Mesenchymal stem cell (in vitro differentiated cells and primary cell): ENCODE measurements around the gene KAT14. TPM values are rescaled to one million over a fixed set of nuclear protein-coding genes. Genes with fewer than 3 reads are reported as not detected.
A peak's percentile ranks its signal among the peaks of the same experiment; 100 is the strongest.
"Not testable (repeated sequence)": the region's sequence is repeated elsewhere in the genome, so short reads cannot be mapped to it uniquely, and the experiment has no call there.

Experiments
- DNase-seq: peaks from one replicate; pipeline ENCODE4 v3.0.0-alpha.2; 2013
- H2AFZ ChIP-seq: one replicate; pipeline ENCODE4 v1.6.1; 2013; ENCODE audit warnings: low read depth, mild to moderate bottlenecking, control low read depth, inconsistent platforms, low read length, moderate library complexity
- H2AK5ac ChIP-seq: 2 replicates; pipeline ENCODE4 v1.6.1; 2013; ENCODE audit warnings: low read length, moderate library complexity, mild to moderate bottlenecking, inconsistent platforms; ENCODE audit not compliant: severe bottlenecking
- H2BK120ac ChIP-seq: one replicate; pipeline ENCODE4 v1.6.1; 2013; ENCODE audit warnings: low read depth, mild to moderate bottlenecking, inconsistent platforms, low read length, moderate library complexity
- H2BK12ac ChIP-seq, 2 experiments: one replicate each; pipeline ENCODE4 v1.6.1; 2013; ENCODE audit warnings: inconsistent platforms in 2 of 2, low read length in 2 of 2, mild to moderate bottlenecking in 2 of 2, moderate library complexity in 2 of 2, control low read depth in 1 of 2
- H2BK15ac ChIP-seq: one replicate; pipeline ENCODE4 v1.6.1; 2013; ENCODE audit warnings: mild to moderate bottlenecking, low read depth, inconsistent platforms; ENCODE audit not compliant: poor library complexity, severe bottlenecking
- H2BK5ac ChIP-seq: 2 replicates; pipeline ENCODE4 v1.6.1; 2013; ENCODE audit warnings: low read depth, mild to moderate bottlenecking, low read length, control low read depth, inconsistent platforms; ENCODE audit not compliant: poor library complexity, severe bottlenecking
- H3K14ac ChIP-seq, 2 experiments: one replicate each; pipeline ENCODE4 v1.6.1; 2013; ENCODE audit warnings: inconsistent platforms in 2 of 2, low read length in 2 of 2, control low read depth in 1 of 2, mild to moderate bottlenecking in 1 of 2, moderate library complexity in 1 of 2
- H3K18ac ChIP-seq, 2 experiments: one replicate each; pipeline ENCODE4 v1.6.1; 2013; ENCODE audit warnings: inconsistent platforms in 2 of 2, low read length in 2 of 2, control low read depth in 1 of 2, low read depth in 1 of 2, mild to moderate bottlenecking in 1 of 2
- H3K23ac ChIP-seq, 2 experiments: one replicate each; pipeline ENCODE4 v1.6.1; 2013; ENCODE audit warnings: inconsistent platforms in 2 of 2, low read length in 2 of 2, mild to moderate bottlenecking in 2 of 2, moderate library complexity in 2 of 2, control low read depth in 1 of 2
- H3K27ac ChIP-seq: 2 replicates; pipeline ENCODE4 v1.5.1; 2013; ENCODE audit warnings: mild to moderate bottlenecking, moderate library complexity, low read length, control low read depth, inconsistent platforms; ENCODE audit not compliant: poor library complexity, severe bottlenecking
- H3K27me3 ChIP-seq, 2 experiments: 2 replicates each; pipeline versions ENCODE4 v1.6.1 to v1.7.0; 2013; ENCODE audit warnings: low read length in 2 of 2, mild to moderate bottlenecking in 2 of 2, moderate library complexity in 2 of 2, control low read depth in 1 of 2, inconsistent platforms in 1 of 2; ENCODE audit not compliant: control insufficient read depth in 1 of 2, insufficient read depth in 1 of 2
- H3K36me3 ChIP-seq, 2 experiments: 2 replicates each; pipeline versions ENCODE4 v1.6.1 to v1.7.0; 2013; ENCODE audit warnings: low read length in 2 of 2, control low read depth in 1 of 2, inconsistent platforms in 1 of 2, low read depth in 1 of 2, mild to moderate bottlenecking in 1 of 2; ENCODE audit not compliant: insufficient read depth in 2 of 2, control insufficient read depth in 1 of 2
- H3K4ac ChIP-seq, 2 experiments: one replicate each; pipeline ENCODE4 v1.6.1; 2013; ENCODE audit warnings: inconsistent platforms in 2 of 2, low read length in 2 of 2, mild to moderate bottlenecking in 2 of 2, moderate library complexity in 2 of 2, control low read depth in 1 of 2, low read depth in 1 of 2
- H3K4me1 ChIP-seq: 2 replicates; pipeline ENCODE4 v1.6.1; 2013; ENCODE audit warnings: low read depth, low read length, control low read depth; ENCODE audit not compliant: control insufficient read depth, insufficient read depth
- H3K4me2 ChIP-seq: 2 replicates; pipeline ENCODE4 v1.6.1; 2013; ENCODE audit warnings: low read length, mild to moderate bottlenecking, inconsistent platforms; ENCODE audit not compliant: poor library complexity, severe bottlenecking
- H3K4me3 ChIP-seq, 2 experiments: 2 replicates each; pipeline versions ENCODE4 v1.5.1 to v1.7.0; 2013; ENCODE audit warnings: low read length in 2 of 2, mild to moderate bottlenecking in 2 of 2, control low read depth in 1 of 2, low read depth in 1 of 2; ENCODE audit not compliant: insufficient read depth in 1 of 2
- H3K79me1 ChIP-seq: replicated peaks from 2 replicates; pipeline ENCODE4 v1.6.1; 2013; ENCODE audit warnings: mild to moderate bottlenecking, control low read depth, low read length, inconsistent platforms; ENCODE audit not compliant: poor library complexity, severe bottlenecking
- H3K9ac ChIP-seq: 2 replicates; pipeline ENCODE4 v1.7.0; 2013; ENCODE audit warnings: mild to moderate bottlenecking, low read length, moderate library complexity
- H3K9me3 ChIP-seq: 2 replicates; pipeline ENCODE4 v1.7.0; 2013; ENCODE audit warnings: mild to moderate bottlenecking, low read length; ENCODE audit not compliant: control insufficient read depth
- H4K8ac ChIP-seq: one replicate; pipeline ENCODE4 v1.6.1; 2013; ENCODE audit warnings: inconsistent platforms, mild to moderate bottlenecking, low read length, moderate library complexity
- H4K91ac ChIP-seq: one replicate; pipeline ENCODE4 v1.6.1; 2013; ENCODE audit warnings: mild to moderate bottlenecking, low read length, inconsistent platforms
- WGBS: methylation state at CpG from one replicate; pipeline ENCODE4 v1.1.7; 2013; ENCODE audit warnings: mixed read lengths; 5-methylcytosine and 5-hydroxymethylcytosine counted together
- polyA plus RNA-seq, 2 experiments: library from polyadenylated mRNA; stranded (reverse); fragments of 200-250 nt; gene quantifications; one replicate each; pipeline ENCODE4 v1.2.3, GENCODE V29; 2013

Gene KAT14, protein sequence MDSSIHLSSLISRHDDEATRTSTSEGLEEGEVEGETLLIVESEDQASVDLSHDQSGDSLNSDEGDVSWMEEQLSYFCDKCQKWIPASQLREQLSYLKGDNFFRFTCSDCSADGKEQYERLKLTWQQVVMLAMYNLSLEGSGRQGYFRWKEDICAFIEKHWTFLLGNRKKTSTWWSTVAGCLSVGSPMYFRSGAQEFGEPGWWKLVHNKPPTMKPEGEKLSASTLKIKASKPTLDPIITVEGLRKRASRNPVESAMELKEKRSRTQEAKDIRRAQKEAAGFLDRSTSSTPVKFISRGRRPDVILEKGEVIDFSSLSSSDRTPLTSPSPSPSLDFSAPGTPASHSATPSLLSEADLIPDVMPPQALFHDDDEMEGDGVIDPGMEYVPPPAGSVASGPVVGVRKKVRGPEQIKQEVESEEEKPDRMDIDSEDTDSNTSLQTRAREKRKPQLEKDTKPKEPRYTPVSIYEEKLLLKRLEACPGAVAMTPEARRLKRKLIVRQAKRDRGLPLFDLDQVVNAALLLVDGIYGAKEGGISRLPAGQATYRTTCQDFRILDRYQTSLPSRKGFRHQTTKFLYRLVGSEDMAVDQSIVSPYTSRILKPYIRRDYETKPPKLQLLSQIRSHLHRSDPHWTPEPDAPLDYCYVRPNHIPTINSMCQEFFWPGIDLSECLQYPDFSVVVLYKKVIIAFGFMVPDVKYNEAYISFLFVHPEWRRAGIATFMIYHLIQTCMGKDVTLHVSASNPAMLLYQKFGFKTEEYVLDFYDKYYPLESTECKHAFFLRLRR
- polyA plus RNA-seq (2013, experiment 1 of 2), result 7.0 TPM
- polyA plus RNA-seq (2013, experiment 2 of 2), result 6.7 TPM

DNA sequence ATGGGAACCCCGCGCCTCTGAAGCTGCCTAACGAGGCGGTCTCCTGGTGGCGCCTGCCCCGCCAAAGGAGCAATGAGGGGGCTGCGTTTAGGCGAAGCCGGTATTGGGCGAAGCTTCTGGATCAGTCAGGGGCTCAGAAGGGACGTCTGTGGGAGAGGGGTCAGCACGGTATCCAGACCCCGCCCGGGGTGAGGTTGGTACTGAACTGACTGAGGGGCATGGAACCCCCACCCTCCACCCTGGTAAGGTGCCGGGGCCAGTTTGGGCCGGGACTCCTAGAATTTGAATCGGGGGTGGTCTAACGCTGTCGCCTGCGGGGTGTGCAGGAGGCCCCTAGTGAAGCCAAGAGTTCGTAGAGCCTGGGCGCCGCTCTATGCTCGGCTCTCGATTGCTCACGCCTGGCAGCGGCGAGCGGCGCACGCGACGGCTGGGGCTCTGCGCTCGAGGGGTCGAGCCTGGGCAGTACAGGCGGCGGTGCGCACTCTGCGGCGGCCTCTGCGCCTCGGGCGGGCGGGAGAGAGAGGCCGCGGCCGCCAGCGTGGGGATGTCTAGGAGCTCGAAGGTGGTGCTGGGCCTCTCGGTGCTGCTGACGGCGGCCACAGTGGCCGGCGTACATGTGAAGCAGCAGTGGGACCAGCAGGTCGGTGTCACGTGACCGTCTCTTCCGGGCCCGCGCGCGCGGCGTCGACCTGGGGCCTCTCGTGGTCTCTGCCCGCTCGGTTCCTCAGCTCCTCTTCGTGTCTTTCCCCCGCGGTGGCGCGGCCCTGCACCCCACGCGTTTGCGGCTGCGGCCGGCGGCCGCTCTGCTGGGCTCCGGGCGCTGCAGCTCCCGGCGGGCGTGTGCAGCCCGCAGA lies at the start of gene KAT14, which contains the start of gene PET117:
KAT14 (plus strand) TSS at position 452 of the 854 bp plus-strand sequence. CDS start 4,798 bp downstream, outside the sequence.
PET117 (plus strand) TSS at position 452 of the 854 bp plus-strand sequence; CDS start at position 545, 93 bp downstream.
- peak; percentile 95 for DNase-seq
- Histone ChIP-seq H2BK12ac (no peak within 1 kb of the TSS), H3K79me1 (peaks cover 7% of the 10 kb centered on the region), H3K36me3 (peaks cover 3 to 7% of the 10 kb centered on the region in 2 experiments), H2AFZ (peak within 1 kb of the TSS; percentile 99), H2BK5ac (peak within 1 kb of the TSS; percentile 83), H3K14ac (peak within 1 kb of the TSS in 1 of 2 experiments; percentile 76), H4K91ac (peak within 1 kb of the TSS; percentile 98), H2BK15ac (peak within 1 kb of the TSS; percentile 75), H2BK120ac (peak within 1 kb of the TSS; percentile 77), H3K27me3 (no peaks in the 10 kb centered on the region), H3K4me2 (peak within 1 kb of the TSS; percentile 84), H3K23ac (peak within 1 kb of the TSS in 1 of 2 experiments; percentile 72), H3K4me1 (peaks cover 2% of the 10 kb centered on the region), H3K27ac (peak within 1 kb of the TSS; percentile 83), H3K18ac (peak within 1 kb of the TSS; percentile 94 to 99), H3K9me3 (no peaks in the 10 kb centered on the region), H2AK5ac (no peak within 1 kb of the TSS), H3K4ac (peak within 1 kb of the TSS; percentile 79 to 93), H3K9ac (peak within 1 kb of the TSS; percentile 95), H3K4me3 (peak within 1 kb of the TSS; percentile 85 to 94), H4K8ac (peak within 1 kb of the TSS; percentile 86)
- under 1% methylated on average over 85 of the region's 87 CpGs for WGBS

DNA sequence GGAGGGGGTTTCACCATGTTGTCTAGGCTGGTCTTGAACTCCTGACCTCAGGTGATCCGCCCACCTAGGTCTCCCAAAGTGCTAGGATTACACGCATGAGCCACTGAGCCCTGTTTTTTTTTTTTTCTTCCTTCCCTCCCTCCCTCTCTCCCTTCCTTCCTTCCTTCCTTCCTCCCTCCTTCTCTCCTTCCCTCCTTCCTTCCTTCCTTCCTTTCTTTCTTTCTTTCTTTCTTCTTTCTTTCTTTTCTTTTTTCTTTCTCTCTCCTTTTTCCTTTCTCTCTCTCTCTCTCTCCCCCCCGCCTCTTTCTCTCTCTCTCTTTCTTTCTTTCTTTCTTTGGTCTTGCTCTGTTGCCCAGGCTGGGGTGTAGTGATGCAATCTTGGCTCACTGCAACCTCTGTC lies 49.4 kb upstream of the KAT14 start:
- H3K79me1 ChIP-seq, H4K91ac ChIP-seq, H3K23ac ChIP-seq, H2BK120ac ChIP-seq, DNase-seq, H2AK5ac ChIP-seq, H3K14ac ChIP-seq, H3K18ac ChIP-seq, H3K4me1 ChIP-seq, H3K36me3 ChIP-seq, H3K4me2 ChIP-seq, H3K27ac ChIP-seq, H2BK5ac ChIP-seq, H2AFZ ChIP-seq, H3K9ac ChIP-seq, H3K4ac ChIP-seq, H2BK12ac ChIP-seq, H3K4me3 ChIP-seq, H2BK15ac ChIP-seq, H4K8ac ChIP-seq: not testable (repeated sequence)
- peaks cover 3 to 16% of the 10 kb centered on the region in 2 experiments for H3K27me3 ChIP-seq
- peaks cover 11% of the 10 kb centered on the region for H3K9me3 ChIP-seq
- WGBS, result 66% methylated on average over 3 of the region's 3 CpGs

DNA sequence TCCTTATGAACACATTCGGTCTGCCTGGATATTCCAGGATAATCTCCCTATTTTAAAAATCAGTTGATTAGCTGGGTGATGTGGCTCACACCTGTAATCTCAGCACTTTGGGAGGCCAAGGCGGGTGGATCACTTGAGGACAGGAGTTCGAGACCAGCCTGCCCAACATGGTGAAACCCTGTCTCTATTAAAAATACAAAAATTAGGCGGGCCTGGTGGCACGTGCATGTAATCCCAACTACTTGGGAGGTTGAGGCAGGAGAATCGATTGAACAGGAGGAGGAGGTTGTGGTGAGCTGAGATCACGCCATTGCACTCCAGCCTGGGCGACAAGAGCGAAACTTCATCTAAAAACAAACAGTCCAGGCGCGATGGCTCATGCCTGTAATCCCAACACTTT lies 48.8 kb upstream of the KAT14 start:
- not testable (repeated sequence) for H3K14ac ChIP-seq, H2BK120ac ChIP-seq, H3K4ac ChIP-seq, H3K18ac ChIP-seq, H3K36me3 ChIP-seq, H2AFZ ChIP-seq, H4K91ac ChIP-seq, H3K9ac ChIP-seq, H2BK15ac ChIP-seq, H3K4me2 ChIP-seq, H3K79me1 ChIP-seq, H2BK5ac ChIP-seq, H3K9me3 ChIP-seq, H4K8ac ChIP-seq, DNase-seq, H2AK5ac ChIP-seq, H3K23ac ChIP-seq, H2BK12ac ChIP-seq, H3K4me3 ChIP-seq, H3K4me1 ChIP-seq, H3K27ac ChIP-seq
- WGBS, result 96% methylated on average over 9 of the region's 11 CpGs
- H3K27me3 ChIP-seq, result peaks cover 3 to 16% of the 10 kb centered on the region in 2 experiments
